GM19239 (cell line): Measurements from ENCODE around the gene SNX24.

Experiments used
- DNase-seq: peaks from one replicate; pipeline ENCODE4 v3.0.0; 2011; ENCODE audit warnings: low spot score; ENCODE audit not compliant: insufficient read length
- FAIRE-seq: peaks from 2 replicates; lab custom pipeline; 2011; peaks lifted over from hg19 to GRCh38; lab: Jason Lieb, UNC

Gene SNX24

DNA sequence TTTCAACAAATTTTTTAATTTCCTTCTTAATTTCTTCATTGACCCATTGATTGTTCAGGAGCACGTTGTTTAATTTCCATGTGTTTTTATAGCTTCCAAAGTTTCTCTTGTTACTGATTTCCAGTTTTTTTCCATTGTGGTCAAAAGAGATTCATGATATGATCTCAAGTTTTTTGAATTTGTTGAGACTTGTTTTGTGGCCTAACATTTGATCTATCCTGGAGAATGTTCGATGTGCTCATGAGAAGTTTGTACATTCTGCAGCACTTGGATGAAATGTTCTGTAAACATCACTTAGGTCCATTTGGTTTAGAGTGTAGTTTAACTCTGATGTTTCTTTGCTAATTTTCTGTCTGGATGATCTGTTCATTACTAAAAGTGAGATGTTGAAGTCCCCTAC lies 205.8 kb downstream of the SNX24 start:
- FAIRE-seq = no peak
- DNase-seq = no peak
